Right lobe of liver (tissue), 6 donors: ENCODE measurements around the gene WDR93. TPM values are rescaled to one million over a fixed set of nuclear protein-coding genes. Genes with fewer than 3 reads are reported as not detected.

Experiments used
- ATAC-seq, 4 donors: fragments of 200-7000 bp; cut with Tn5 transposase; one replicate each; pipeline ENCODE4 v1.9.1; 2020; ENCODE audit warnings: mild to moderate bottlenecking in 4 of 4, moderate library complexity in 4 of 4
- DNase-seq, 3 donors: peaks; one replicate each; pipeline ENCODE4 v3.0.0-alpha.2; 2020
- H3K27ac ChIP-seq, 3 donors: fragments of 200-600 bp; one replicate each; pipeline ENCODE4 v1.8.0; 2022
- H3K27me3 ChIP-seq, 2 donors: fragments of 200-600 bp; one replicate each; pipeline ENCODE4 v1.8.0; 2022
- H3K36me3 ChIP-seq, 4 donors: fragments of 200-600 bp; sonication (generic) in 1 of 4; one replicate each; pipeline versions ENCODE4 v1.5.1 to v1.8.0; 2017 to 2022; ENCODE audit warnings: control low read depth in 1 of 4
- H3K4me1 ChIP-seq, 4 donors: fragments of 200-600 bp; sonication (generic) in 1 of 4; one replicate each; pipeline versions ENCODE4 v1.5.1 to v1.8.0; 2017 to 2022; ENCODE audit warnings: control low read depth in 1 of 4
- H3K4me3 ChIP-seq, 3 donors: fragments of 200-600 bp; one replicate each; pipeline ENCODE4 v1.8.0; 2022
- H3K9me3 ChIP-seq, 4 donors: fragments of 200-600 bp; sonication (generic) in 1 of 4; one replicate each; pipeline versions ENCODE4 v1.5.1 to v1.8.0; 2017 to 2022; ENCODE audit warnings: control low read depth in 1 of 4
- POLR2A ChIP-seq: fragments of 450-650 bp; IDR thresholded peaks from one replicate; pipeline ENCODE4 v1.6.1; 2017; ENCODE audit warnings: antibody characterized with exemption, mild to moderate bottlenecking
- WGBS: methylation state at CpG from one replicate; pipeline ENCODE4 v1.1.6; 2018; ENCODE audit warnings: low coverage, low lambda C conversion rate; ENCODE audit not compliant: insufficient coverage; ENCODE audit errors: missing lambda C conversion rate; 5-methylcytosine and 5-hydroxymethylcytosine counted together
- intact Hi-C, 2 donors: fragments of 100-400 bp; cut with DNase I; formaldehyde crosslinking; loops; one replicate each; pipeline versions ENCODE4 v1.11.2 to v1.14.1; 2022
- total RNA-seq, 6 experiments: library from RNA; depleted of rRNA in 2 of 6; stranded (reverse); fragments of >200 nt in 2 of 6; fragmentation: NEBNext Ultra II Directional in 3 of 6; extraction: Animal tissue kit (Norgen Biotek cat#: 25700) in 3 of 6; gene quantifications; one replicate each; pipeline versions ENCODE4 v1.1.0 to v1.2.4, GENCODE V29; 2016 to 2023
- TF ChIP-seq, protein P1 (sequence below), 4 donors: fragments of 200-600 bp in 3 of 4; fragments of 450-650 bp in 1 of 4; IDR thresholded peaks; one replicate each; pipeline versions ENCODE4 v1.5.1 to v1.8.0; 2016 to 2022; ENCODE audit warnings: antibody characterized with exemption in 4 of 4, mild to moderate bottlenecking in 2 of 4
- donor health status: DM: no; HTN: yes; CAD: no.
- donor health status: DM: no; HTN: no; CAD: no.
- donor health status: DM: no; HTN: no; CAD: no.
- donor health status: DM: no; HTN: yes; CAD: no.
- donor health status: DM: no; HTN: yes; CAD: no.

The WDR93 gene
- total RNA-seq, 6 experiments from 2014 or later: not detected

- H3K36me3 ChIP-seq: no peaks in the 10 kb centered on the region
- H3K9me3 ChIP-seq: no peaks in the 10 kb centered on the region
- H3K27me3 ChIP-seq: no peaks in the 10 kb centered on the region
- WGBS: 100% methylated on average over 1 of the region's 1 CpG
- H3K27ac ChIP-seq: no peak overlapping the region
- H3K4me1 ChIP-seq: peaks cover 3 to 57% (median 27%) of the 10 kb centered on the region in 4 donors
- TF ChIP-seq POLR2A: no peak
- TF ChIP-seq, protein P1, sequence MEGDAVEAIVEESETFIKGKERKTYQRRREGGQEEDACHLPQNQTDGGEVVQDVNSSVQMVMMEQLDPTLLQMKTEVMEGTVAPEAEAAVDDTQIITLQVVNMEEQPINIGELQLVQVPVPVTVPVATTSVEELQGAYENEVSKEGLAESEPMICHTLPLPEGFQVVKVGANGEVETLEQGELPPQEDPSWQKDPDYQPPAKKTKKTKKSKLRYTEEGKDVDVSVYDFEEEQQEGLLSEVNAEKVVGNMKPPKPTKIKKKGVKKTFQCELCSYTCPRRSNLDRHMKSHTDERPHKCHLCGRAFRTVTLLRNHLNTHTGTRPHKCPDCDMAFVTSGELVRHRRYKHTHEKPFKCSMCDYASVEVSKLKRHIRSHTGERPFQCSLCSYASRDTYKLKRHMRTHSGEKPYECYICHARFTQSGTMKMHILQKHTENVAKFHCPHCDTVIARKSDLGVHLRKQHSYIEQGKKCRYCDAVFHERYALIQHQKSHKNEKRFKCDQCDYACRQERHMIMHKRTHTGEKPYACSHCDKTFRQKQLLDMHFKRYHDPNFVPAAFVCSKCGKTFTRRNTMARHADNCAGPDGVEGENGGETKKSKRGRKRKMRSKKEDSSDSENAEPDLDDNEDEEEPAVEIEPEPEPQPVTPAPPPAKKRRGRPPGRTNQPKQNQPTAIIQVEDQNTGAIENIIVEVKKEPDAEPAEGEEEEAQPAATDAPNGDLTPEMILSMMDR (IDR thresholded peaks at IDR 0.05): no peak
- no peak overlapping the region for H3K4me3 ChIP-seq
- no peak for ATAC-seq
- intact Hi-C loops: no loop called here
- DNase-seq: no peak
These were observed 13.2 kb upstream of the WDR93 start for GRCh38 chr15:89677381-89677780.

DNA sequence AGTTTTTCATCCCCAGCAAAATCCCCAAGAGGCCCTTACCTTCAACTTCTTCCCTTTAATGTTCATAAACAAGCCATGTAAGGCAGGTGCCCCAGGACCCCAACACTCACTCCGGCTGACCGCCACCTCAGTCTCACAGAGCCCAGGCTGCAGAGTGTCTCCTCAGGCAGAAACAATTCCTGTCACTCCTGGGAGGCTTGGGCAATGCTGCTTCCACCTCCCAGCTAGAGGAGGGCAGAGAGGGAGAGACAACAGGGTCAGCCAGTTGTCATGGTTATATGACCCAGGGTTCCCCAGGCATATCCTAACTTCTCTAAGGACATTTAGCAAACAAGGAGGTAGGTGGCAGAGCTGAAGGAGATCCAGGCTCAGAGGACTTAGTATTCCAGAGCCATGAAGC, 11.4 kb upstream of the WDR93 start, which contains the start of gene PLIN1:
Gene PLIN1 (minus strand): TSS at position 156 of the 400 bp plus-strand sequence. CDS start 1,878 bp downstream, outside the sequence.
- peak; percentile 9 to 43 (median 40) for ATAC-seq
- TF ChIP-seq, protein P1 (IDR thresholded peaks at IDR 0.05): no peak
- TF ChIP-seq POLR2A: no peak
- peak within 1 kb of the TSS in 2 of 3 donors; percentile 59 to 84 for H3K27ac ChIP-seq

DNA sequence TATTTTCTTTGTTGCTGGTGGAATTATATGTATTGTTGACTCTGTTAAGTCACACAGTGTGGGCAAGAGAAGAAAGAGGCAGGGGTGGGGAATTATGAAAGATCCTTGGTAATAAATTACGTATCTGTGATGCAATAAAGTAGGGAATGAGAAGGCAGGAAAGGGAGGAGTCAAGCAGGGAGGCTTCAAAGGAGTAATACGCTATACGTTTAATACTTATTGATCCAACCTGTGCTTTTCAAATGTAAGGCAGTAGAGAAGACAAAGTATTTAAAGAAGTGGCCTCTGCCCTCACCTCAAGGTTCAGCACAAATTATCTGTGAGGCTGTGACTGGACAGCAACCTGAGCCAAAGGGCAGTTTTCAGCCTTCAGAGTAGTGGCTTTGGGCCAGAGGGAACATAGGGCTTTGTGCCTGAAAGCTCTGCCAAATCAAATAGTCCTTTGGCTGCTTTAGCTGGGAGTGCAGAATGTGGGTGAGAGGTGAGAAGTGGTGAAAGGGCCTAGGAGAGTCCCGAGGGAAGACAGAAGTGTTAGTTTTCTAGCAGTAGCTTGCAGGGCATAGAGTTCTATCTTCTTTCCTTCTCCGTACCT, 10.2 kb upstream of the WDR93 start:
- WGBS: 15% methylated on average over 4 of the region's 5 CpGs
- Histone ChIP-seq H3K4me3 (no peak overlapping the region), H3K9me3 (no peaks in the 10 kb centered on the region), H3K27ac (peak overlapping the region; percentile 6 to 84 (median 63)), H3K4me1 (peaks cover 2 to 39% (median 19%) of the 10 kb centered on the region in 4 donors), H3K27me3 (no peaks in the 10 kb centered on the region), H3K36me3 (peaks cover 0 to 8% (median 5%) of the 10 kb centered on the region in 4 donors)
- TF ChIP-seq POLR2A: no peak
- TF ChIP-seq, protein P1 (IDR thresholded peaks at IDR 0.05): no peak
- DNase-seq (peak; percentile 58 to 91 (median 74)), ATAC-seq (peak; percentile 92 to 94 (median 93))
- intact Hi-C loops: no loop called here

More for the DNA sequence above, 11.4 kb upstream of the WDR93 start, which contains the start of gene PLIN1:
- DNase-seq: peak in 1 of 3 donors; percentile 68
- Histone ChIP-seq H3K4me1 (peaks cover 2 to 51% (median 22%) of the 10 kb centered on the region in 4 donors), H3K4me3 (no peak within 1 kb of the TSS), H3K27me3 (no peaks in the 10 kb centered on the region), H3K9me3 (no peaks in the 10 kb centered on the region), H3K36me3 (peaks cover 0 to 3% (median 2%) of the 10 kb centered on the region in 4 donors)
- 56% methylated on average over 2 of the region's 2 CpGs for WGBS
- intact Hi-C loops: no loop called here

DNA sequence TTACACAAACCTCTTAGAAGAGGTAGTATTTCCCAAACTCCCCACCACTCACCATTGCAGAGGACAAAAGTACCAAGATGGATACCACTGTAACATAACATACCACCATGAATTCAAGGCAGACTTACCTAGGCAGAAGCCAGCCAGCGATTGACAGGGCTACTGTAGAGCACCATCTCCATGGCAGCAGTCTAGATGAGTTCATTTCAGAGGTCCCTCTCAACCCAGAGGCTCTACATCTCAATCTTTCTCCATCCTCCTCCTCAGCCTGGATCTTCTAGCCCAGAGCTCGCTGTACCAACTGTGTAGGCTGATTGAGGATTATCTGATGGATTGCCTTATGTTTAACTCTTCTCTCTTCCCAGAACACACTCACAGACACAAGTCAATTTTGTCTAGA, 9.5 kb upstream of the WDR93 start:
- H3K27ac ChIP-seq: peak overlapping the region; percentile 6 to 84 (median 63)
- ATAC-seq (peak; percentile 17 to 39 (median 18)), DNase-seq (no peak)
- H3K9me3 ChIP-seq: no peaks in the 10 kb centered on the region
- H3K36me3 ChIP-seq: peaks cover 0 to 8% (median 5%) of the 10 kb centered on the region in 4 donors
- WGBS: 21% methylated on average over 2 of the region's 2 CpGs
- peaks cover 2 to 35% (median 19%) of the 10 kb centered on the region in 4 donors for H3K4me1 ChIP-seq
- intact Hi-C loops: no loop called here
- H3K27me3 ChIP-seq: no peaks in the 10 kb centered on the region
- H3K4me3 ChIP-seq: no peak overlapping the region
- TF ChIP-seq POLR2A: no peak
- TF ChIP-seq, protein P1 (IDR thresholded peaks at IDR 0.05): no peak
